HG03342 (cell line): ENCODE measurements around the gene PCDHB7.
"Not testable (repeated sequence)": the region's sequence is repeated elsewhere in the genome, so short reads cannot be mapped to it uniquely, and the experiment has no call there.

Source experiments
- ATAC-seq: cut with Tn5 transposase; IDR thresholded peaks from one replicate; pipeline ENCODE4 v1.9.1; 2021; ENCODE audit warnings: mild to moderate bottlenecking, moderate library complexity; ENCODE audit not compliant: unreplicated experiment

Gene PCDHB7

DNA sequence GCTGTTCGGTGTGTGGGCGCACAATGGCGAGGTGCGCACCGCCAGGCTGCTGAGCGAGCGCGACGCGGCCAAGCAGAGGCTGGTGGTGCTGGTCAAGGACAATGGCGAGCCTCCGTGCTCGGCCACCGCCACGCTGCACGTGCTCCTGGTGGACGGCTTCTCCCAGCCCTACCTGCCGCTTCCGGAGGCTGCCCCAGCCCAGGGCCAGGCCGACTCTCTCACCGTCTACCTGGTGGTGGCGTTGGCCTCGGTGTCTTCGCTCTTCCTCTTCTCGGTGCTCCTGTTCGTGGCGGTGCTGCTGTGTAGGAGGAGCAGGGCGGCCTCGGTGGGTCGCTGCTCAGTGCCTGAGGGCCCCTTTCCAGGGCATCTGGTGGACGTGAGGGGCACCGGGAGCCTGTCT is 7.4 kb downstream of the PCDHB7 start:
- ATAC-seq = not testable (repeated sequence)

DNA sequence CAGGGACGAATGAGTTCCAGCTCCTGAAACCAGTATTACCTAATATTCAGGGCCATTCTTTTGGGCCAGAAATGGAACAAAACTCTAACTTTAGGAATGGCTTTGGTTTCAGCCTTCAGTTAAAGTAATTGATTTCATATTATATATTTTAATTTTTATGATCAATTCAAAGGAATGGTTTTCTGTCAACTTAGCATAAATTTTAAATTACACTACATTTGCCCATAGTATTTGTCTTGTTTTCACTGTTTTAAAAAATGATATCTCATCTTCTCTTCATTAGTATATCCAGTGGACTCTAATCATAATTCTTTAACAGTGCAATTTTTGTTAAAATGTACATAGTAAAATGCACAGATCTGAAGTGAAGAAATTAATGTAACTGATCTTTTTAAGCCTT is 7.9 kb downstream of the PCDHB7 start:
- ATAC-seq = no peak

DNA sequence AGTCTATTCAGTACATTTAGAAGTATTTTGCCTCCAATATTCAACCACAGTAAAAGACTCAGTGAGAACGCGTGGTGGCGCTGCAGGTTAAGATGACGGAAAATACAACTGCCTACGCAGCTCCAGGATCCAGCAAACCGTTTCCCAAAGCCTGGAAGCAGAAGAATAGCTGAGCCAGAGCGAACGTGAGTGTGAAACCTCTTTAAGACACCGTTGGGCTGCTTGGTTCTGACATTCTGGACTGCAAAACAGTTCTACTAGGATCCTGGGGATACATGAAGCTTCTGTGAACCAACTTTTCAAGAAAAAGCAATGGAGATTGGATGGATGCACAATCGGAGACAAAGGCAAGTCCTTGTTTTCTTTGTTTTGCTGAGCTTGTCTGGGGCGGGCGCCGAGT is 9.8 kb downstream of the PCDHB7 start, which contains the start of gene PCDHB16:
TSS of gene PCDHB16 (plus strand) at position 140 of the 400 bp plus-strand sequence. CDS start at position 313, 173 bp downstream.
- no peak for ATAC-seq

DNA sequence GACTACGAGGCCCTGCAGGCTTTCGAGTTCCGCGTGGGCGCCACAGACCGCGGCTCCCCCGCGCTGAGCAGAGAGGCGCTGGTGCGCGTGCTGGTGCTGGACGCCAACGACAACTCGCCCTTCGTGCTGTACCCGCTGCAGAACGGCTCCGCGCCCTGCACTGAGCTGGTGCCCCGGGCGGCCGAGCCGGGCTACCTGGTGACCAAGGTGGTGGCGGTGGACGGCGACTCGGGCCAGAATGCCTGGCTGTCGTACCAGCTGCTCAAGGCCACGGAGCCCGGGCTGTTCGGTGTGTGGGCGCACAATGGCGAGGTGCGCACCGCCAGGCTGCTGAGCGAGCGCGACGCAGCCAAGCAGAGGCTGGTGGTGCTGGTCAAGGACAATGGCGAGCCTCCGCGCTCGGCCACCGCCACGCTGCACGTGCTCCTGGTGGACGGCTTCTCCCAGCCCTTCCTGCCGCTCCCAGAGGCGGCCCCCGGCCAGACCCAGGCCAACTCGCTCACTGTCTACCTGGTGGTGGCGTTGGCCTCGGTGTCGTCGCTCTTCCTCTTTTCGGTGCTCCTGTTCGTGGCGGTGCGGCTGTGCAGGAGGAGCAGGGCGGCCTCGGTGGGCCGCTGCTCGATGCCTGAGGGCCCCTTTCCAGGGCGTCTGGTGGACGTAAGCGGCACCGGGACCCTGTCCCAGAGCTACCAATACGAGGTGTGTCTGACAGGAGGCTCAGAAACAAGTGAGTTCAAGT is 11.8 kb downstream of the PCDHB7 start:
- not testable (repeated sequence) for ATAC-seq

DNA sequence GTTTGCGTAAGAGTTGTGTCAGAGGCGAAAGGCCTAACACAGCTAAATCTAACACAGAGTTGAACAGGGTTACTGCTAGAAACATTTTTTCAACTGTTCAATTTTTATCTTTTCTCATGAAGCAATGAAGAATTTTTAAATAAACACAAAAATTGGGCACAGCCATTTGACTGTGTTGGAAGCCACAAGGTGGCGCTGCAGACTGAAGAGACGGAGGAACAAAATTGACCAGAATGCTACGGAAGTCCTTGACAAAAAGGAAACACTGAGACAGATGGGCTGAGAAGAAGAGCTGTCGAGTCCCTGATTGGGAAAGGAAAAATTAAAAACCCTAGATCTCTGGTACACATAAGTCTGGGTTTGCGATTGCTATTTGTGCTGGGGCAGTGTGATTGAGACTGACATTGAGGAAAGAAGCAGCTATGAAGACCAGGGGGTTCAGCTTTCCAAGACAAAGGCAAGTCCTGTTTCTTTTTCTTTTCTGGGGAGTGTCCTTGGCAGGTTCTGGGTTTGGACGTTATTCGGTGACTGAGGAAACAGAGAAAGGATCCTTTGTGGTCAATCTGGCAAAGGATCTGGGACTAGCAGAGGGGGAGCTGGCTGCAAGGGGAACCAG is 14.6 kb downstream of the PCDHB7 start, which contains the start of gene PCDHB9:
TSS of gene PCDHB9 (plus strand) at position 265 of the 616 bp plus-strand sequence. CDS start at position 423, 158 bp downstream.
- ATAC-seq = no peak

DNA sequence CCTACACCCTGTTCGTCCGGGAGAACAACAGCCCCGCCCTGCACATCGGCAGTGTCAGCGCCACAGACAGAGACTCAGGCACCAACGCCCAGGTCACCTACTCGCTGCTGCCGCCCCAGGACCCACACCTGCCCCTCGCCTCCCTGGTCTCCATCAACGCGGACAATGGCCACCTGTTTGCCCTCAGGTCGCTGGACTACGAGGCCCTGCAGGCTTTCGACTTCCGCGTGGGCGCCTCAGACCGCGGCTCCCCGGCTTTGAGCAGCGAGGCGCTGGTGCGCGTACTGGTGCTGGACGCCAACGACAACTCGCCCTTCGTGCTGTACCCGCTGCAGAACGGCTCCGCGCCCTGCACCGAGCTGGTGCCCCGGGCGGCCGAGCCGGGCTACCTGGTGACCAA is 16.2 kb downstream of the PCDHB7 start:
- not testable (repeated sequence) for ATAC-seq

DNA sequence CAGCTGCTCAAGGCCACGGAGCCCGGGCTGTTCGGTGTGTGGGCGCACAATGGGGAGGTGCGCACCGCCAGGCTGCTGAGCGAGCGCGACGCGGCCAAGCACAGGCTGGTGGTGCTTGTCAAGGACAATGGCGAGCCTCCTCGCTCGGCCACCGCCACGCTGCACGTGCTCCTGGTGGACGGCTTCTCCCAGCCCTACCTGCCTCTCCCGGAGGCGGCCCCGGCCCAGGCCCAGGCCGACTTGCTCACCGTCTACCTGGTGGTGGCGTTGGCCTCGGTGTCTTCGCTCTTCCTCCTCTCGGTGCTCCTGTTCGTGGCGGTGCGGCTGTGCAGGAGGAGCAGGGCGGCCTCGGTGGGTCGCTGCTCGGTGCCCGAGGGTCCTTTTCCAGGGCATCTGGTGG is 16.7 kb downstream of the PCDHB7 start:
- ATAC-seq = not testable (repeated sequence)

DNA sequence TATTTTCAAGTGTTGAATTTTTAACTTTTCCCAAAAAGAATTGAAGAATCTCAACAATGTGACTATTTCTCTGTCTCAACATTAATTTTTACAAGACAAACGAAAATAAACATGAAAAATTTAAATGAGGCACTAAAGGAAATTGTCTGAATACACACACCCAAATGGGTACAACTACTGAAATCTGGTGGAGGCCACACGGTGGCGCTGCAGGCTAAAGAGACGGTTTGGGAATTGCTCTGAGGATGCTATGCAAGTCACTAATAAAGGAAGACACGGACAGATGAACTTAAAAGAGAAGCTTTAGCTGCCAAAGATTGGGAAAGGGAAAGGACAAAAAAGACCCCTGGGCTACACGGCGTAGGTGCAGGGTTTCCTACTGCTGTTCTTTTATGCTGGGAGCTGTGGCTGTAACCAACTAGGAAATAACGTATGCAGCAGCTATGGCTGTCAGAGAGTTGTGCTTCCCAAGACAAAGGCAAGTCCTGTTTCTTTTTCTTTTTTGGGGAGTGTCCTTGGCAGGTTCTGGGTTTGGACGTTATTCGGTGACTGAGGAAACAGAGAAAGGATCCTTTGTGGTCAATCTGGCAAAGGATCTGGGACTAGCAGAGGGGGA is 19.8 kb downstream of the PCDHB7 start, which contains the start of gene PCDHB10:
TSS of gene PCDHB10 (plus strand) at position 244 of the 616 bp plus-strand sequence. CDS start at position 444, 200 bp downstream.
- ATAC-seq = no peak

DNA sequence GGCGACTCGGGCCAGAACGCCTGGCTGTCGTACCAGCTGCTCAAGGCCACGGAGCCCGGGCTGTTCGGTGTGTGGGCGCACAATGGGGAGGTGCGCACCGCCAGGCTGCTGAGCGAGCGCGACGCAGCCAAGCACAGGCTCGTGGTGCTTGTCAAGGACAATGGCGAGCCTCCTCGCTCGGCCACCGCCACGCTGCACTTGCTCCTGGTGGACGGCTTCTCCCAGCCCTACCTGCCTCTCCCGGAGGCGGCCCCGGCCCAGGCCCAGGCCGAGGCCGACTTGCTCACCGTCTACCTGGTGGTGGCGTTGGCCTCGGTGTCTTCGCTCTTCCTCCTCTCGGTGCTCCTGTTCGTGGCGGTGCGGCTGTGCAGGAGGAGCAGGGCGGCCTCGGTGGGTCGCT is 21.9 kb downstream of the PCDHB7 start:
- ATAC-seq = not testable (repeated sequence)

DNA sequence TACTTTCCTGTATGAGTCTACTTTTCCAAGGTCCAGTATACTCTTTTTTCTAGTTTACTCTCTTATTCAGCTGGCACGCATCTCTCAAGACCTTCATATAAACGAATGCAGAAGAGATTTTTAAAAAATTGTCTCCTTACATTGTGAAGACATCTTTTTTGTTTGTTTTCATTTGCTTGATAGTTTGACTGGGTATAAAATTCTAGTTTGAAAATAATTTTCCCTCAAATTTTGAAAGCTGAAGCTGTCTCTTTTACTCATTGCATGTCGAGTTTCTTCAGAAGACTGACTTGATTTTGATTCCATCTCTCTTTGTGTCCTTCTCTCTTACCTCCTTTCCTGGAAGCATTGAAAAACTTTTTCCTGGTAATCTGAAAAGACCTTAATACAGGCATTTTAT is 23.9 kb downstream of the PCDHB7 start:
- ATAC-seq = no peak

DNA sequence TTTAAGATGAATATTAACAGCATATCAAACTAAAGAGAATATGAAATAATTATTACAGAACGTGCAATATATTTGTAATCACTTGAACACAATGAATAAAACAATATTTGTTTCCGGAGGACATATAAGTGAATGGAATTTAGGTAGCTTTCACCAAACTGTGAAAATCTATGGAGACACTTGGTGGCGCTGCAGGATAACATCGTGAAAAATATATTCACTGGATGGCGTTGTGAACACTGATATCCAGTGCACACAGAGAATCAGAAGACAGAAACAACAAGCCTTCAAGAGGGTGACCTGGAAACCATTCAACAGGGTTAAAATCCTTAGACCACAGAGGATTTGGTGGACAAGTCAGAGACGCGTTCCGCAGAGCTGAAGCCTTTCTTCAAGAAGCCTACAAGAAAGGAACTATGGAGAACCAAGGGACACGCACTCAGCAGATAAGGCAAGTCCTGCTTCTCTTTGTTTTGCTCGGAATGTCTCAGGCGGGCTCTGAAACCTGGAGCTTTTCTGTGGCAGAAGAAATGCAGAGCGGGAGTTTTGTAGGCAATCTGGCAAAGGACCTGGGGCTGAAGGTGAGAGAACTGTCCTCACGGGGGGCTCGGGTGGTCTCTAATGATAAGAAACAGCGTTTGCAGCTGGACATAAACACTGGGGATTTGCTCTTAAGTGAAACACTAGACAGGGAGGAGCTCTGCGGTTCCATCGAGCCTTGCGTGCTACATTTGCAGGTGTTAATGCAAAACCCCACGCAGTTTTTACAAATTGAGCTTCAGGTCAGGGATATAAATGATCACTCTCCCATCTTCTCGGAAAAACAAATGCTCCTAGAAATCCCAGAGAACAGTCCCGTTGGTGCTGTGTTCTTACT is 27.2 kb downstream of the PCDHB7 start, which contains the start of gene PCDHB11:
TSS of gene PCDHB11 (plus strand) at position 269 of the 877 bp plus-strand sequence. CDS start at position 417, 148 bp downstream.
- ATAC-seq = no peak

DNA sequence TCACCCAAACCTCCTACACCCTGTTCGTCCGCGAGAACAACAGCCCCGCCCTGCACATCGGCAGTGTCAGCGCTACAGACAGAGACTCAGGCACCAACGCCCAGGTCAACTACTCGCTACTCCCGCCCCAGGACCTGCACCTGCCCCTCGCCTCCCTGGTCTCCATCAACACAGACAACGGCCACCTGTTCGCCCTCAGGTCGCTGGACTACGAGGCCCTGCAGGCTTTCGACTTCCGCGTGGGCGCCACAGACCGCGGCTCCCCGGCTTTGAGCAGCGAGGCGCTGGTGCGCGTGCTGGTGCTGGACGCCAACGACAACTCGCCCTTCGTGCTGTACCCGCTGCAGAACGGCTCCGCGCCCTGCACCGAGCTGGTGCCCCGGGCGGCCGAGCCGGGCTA is 28.7 kb downstream of the PCDHB7 start:
- not testable (repeated sequence) for ATAC-seq

DNA sequence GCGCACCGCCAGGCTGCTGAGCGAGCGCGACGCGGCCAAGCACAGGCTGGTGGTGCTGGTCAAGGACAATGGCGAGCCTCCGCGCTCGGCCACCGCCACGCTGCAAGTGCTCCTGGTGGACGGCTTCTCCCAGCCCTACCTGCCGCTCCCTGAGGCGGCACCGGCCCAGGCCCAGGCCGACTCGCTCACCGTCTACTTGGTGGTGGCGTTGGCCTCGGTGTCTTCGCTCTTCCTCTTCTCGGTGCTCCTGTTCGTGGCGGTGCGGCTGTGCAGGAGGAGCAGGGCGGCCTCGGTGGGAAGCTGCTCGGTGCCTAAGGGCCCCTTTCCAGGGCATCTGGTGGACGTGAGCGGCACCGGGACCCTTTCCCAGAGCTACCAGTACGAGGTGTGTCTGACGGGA is 29.2 kb downstream of the PCDHB7 start:
- ATAC-seq = not testable (repeated sequence)

DNA sequence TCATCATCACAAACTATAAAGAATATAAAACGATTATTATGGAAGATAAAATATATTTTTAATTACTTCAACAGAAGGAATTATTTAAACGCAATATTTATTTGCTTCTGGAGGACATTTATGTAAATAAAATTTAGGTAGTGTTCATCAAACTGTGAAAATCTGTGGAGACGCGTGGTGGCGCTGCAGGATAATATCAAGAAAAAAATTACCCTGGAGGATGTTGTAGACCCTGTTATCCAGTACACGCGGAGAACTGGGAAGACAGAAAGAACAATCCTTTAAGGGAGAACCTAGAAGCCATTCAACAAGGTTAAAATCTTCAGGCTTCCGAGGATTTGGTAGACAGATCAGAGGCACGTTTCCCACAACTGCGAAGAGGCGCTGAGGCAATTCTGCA is 36.0 kb downstream of the PCDHB7 start, which contains the start of gene PCDHB12:
TSS of gene PCDHB12 (plus strand) at position 242 of the 400 bp plus-strand sequence. CDS start 189 bp downstream, outside the sequence.
- ATAC-seq = no peak

DNA sequence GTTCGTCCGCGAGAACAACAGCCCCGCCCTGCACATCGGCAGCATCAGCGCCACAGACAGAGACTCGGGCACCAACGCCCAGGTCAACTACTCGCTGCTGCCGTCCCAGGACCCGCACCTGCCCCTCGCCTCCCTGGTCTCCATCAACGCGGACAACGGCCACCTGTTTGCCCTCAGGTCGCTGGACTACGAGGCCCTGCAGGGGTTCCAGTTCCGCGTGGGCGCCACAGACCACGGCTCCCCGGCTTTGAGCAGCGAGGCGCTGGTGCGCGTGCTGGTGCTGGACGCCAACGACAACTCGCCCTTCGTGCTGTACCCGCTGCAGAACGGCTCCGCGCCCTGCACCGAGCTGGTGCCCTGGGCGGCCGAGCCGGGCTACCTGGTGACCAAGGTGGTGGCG is 37.8 kb downstream of the PCDHB7 start:
- ATAC-seq = not testable (repeated sequence)

DNA sequence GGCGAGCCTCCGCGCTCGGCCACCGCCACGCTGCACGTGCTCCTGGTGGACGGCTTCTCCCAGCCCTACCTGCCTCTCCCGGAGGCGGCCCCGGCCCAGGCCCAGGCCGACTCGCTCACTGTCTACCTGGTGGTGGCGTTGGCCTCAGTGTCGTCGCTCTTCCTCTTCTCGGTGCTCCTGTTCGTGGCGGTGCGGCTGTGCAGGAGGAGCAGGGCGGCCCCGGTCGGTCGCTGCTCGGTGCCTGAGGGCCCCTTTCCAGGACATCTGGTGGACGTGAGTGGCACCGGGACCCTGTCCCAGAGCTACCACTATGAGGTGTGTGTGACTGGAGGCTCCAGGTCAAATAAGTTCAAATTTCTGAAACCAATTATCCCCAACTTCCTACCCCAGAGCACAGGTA is 38.4 kb downstream of the PCDHB7 start:
- ATAC-seq = not testable (repeated sequence)

DNA sequence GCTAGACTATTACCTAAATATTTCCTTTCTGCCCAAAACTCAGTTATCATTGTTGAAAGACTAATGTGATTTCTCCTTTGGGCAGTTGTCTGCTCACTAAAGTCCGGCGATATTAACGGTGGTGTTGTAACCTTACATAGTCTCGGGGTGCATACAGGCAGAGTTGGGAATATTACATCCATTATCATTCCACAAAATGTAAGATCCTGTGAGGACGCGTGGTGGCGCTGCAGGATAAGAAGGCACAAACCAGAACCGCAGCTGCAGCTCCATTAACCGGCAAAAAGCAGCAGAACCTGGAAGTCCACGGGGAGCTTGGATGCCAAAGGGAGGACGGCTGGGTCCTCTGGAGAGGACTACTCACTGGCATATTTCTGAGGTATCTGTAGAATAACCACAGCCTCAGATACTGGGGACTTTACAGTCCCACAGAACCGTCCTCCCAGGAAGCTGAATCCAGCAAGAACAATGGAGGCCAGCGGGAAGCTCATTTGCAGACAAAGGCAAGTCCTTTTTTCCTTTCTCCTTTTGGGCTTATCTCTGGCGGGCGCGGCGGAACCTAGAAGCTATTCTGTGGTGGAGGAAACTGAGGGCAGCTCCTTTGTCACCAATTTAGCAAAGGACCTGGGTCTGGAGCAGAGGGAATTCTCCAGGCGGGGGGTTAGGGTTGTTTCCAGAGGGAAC is 41.4 kb downstream of the PCDHB7 start, which contains the start of gene PCDHB13:
TSS of gene PCDHB13 (plus strand) at position 264 of the 684 bp plus-strand sequence. CDS start at position 469, 205 bp downstream.
- ATAC-seq = not testable (repeated sequence)

DNA sequence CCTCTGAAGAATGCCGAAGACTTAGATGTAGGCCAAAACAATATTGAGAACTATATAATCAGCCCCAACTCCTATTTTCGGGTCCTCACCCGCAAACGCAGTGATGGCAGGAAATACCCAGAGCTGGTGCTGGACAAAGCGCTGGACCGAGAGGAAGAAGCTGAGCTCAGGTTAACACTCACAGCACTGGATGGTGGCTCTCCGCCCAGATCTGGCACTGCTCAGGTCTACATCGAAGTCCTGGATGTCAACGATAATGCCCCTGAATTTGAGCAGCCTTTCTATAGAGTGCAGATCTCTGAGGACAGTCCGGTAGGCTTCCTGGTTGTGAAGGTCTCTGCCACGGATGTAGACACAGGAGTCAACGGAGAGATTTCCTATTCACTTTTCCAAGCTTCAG is 42.1 kb downstream of the PCDHB7 start:
- not testable (repeated sequence) for ATAC-seq

DNA sequence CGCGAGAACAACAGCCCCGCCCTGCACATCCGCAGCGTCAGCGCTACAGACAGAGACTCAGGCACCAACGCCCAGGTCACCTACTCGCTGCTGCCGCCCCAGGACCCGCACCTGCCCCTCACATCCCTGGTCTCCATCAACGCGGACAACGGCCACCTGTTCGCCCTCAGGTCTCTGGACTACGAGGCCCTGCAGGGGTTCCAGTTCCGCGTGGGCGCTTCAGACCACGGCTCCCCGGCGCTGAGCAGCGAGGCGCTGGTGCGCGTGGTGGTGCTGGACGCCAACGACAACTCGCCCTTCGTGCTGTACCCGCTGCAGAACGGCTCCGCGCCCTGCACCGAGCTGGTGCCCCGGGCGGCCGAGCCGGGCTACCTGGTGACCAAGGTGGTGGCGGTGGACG is 43.1 kb downstream of the PCDHB7 start:
- ATAC-seq = not testable (repeated sequence)

DNA sequence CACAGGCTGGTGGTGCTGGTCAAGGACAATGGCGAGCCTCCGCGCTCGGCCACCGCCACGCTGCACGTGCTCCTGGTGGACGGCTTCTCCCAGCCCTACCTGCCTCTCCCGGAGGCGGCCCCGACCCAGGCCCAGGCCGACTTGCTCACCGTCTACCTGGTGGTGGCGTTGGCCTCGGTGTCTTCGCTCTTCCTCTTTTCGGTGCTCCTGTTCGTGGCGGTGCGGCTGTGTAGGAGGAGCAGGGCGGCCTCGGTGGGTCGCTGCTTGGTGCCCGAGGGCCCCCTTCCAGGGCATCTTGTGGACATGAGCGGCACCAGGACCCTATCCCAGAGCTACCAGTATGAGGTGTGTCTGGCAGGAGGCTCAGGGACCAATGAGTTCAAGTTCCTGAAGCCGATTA is 43.6 kb downstream of the PCDHB7 start:
- not testable (repeated sequence) for ATAC-seq
